Measurements from ENCODE around the gene BORCS5.

Gene BORCS5

GRCh38 chr12:12452326-12452902 lies 95.5 kb downstream of the BORCS5 start:
- Histone ChIP-seq H3K9me3 (ENCODE audit: low read length) (no peaks in the 10 kb centered on the region), H3K4me3 (ENCODE audit: low read length) (no peak overlapping the region), H2AFZ (ENCODE audit: low read depth, low read length) (no peak overlapping the region), H3K27me3 (ENCODE audit: insufficient read depth, low read length) (no peaks in the 10 kb centered on the region), H3K4me1 (ENCODE audit: insufficient read depth, low read length) (peaks cover 13% of the 10 kb centered on the region), H3K36me3 (ENCODE audit: insufficient read depth, low read length) (no peaks in the 10 kb centered on the region)

GRCh38 chr12:12453635-12454034 lies 96.8 kb downstream of the BORCS5 start:
- Histone ChIP-seq H3K4me1 (ENCODE audit: insufficient read depth, low read length) (peaks cover 13% of the 10 kb centered on the region), H2AFZ (ENCODE audit: low read depth, low read length) (no peak overlapping the region), H3K27me3 (ENCODE audit: insufficient read depth, low read length) (no peaks in the 10 kb centered on the region)

DNA sequence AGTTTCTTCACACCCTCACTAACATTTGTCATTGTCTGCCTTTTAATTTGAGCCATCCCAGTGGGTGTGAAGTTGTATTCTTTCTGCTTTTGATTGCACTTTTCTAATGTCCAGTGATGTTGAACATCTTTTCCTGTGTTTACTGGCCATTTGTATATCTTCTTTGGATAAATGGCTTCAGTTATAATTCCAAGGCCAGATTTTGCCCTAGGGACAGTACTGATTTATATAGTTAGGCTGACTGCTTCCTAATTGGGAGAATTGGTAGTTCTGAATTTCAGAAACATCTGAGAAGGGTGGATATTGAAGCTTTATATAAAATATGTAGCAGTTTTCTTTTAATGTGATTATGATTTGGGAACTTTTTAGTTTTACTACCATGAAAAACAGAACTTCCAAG lies 97.4 kb downstream of the BORCS5 start:
- H3K4me3 ChIP-seq (ENCODE audit: low read length): no peak overlapping the region
- no peaks in the 10 kb centered on the region for H3K27me3 ChIP-seq (ENCODE audit: insufficient read depth, low read length)
- H3K9me3 ChIP-seq (ENCODE audit: low read length): no peaks in the 10 kb centered on the region
- H2AFZ ChIP-seq (ENCODE audit: low read depth, low read length): no peak overlapping the region
- no peaks in the 10 kb centered on the region for H3K36me3 ChIP-seq (ENCODE audit: insufficient read depth, low read length)
- H3K4me1 ChIP-seq (ENCODE audit: insufficient read depth, low read length): peaks cover 13% of the 10 kb centered on the region

More at GRCh38 chr12:12453635-12454034, 96.8 kb downstream of the BORCS5 start:
- H3K36me3 ChIP-seq (ENCODE audit: insufficient read depth, low read length): no peaks in the 10 kb centered on the region
- no peak overlapping the region for H3K4me3 ChIP-seq (ENCODE audit: low read length)
- no peaks in the 10 kb centered on the region for H3K9me3 ChIP-seq (ENCODE audit: low read length)

DNA sequence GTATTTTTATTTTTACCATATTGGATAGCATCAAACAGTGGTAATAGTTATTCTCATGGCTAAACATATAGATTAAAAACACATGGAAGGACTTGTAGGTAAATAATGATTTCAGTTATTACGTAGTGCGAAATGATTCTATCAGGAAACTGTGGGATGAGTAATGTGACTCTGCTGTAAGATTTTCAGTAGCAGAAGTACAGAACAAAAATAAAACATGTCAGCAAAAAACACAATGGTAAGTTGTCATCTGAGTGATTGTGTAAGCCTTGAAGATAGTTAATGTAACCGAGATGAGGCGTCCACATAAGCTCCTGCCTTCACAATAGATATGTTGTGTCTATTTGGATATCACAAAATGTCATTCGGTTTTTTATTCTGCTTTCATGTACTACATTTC lies 99.8 kb downstream of the BORCS5 start:
- peaks cover 13% of the 10 kb centered on the region for H3K4me1 ChIP-seq (ENCODE audit: insufficient read depth, low read length)
- no peaks in the 10 kb centered on the region for H3K9me3 ChIP-seq (ENCODE audit: low read length)
- no peaks in the 10 kb centered on the region for H3K27me3 ChIP-seq (ENCODE audit: insufficient read depth, low read length)
- H3K36me3 ChIP-seq (ENCODE audit: insufficient read depth, low read length): no peaks in the 10 kb centered on the region
- H2AFZ ChIP-seq (ENCODE audit: low read depth, low read length): no peak overlapping the region
- no peak overlapping the region for H3K4me3 ChIP-seq (ENCODE audit: low read length)

DNA sequence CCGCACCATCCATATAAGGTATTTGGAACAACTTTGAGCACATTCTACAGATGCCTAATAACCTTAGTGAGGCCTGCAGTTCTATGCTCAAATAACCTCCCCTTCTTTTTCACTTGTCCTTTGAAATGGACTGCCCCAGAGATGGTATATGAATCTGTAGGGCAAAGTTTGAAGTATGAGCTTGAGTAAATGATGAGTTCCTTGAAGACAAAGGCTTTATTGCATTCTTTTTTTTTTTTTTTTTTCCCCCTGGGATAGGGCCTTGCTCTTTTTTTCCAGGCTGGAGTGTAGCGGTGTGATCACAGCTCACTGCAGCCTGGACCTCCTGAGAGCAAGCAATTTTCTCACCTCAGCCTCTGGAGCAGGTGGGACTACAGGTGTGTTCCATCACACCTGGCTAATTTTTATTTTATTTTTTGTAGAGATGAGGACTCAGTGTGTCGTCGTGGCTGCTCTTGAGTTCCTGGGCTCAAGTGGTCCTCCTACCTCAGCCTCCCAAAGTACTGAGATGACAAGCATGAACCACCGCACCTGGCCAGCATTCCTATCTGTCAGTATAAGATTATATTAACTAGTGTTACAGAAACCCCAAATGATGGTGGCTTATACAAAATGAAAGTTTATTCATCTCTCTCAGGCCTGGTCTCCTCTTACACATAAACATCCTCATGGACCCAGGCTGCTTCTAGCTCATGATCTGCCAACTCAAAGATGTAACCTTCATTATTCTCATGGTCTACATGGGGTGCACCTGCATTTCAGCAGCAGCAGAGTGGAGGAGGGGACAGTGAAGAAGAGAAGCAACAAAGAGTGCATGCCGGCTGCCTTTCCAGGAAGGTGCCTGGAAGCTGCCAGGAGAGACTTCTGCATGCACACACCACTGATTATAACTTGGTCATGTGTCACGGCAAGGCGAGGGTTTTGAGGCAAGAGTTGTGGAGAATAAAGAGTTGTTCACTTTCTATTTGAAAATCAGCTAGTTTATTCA lies 104.4 kb downstream of the BORCS5 start:
- no peak overlapping the region for H2AFZ ChIP-seq (ENCODE audit: low read depth, low read length)
- H3K4me1 ChIP-seq (ENCODE audit: insufficient read depth, low read length): no peaks in the 10 kb centered on the region
- H3K9me3 ChIP-seq (ENCODE audit: low read length): no peaks in the 10 kb centered on the region
- H3K4me3 ChIP-seq (ENCODE audit: low read length): no peak overlapping the region
- peaks cover 5% of the 10 kb centered on the region for H3K36me3 ChIP-seq (ENCODE audit: insufficient read depth, low read length)
- H3K27me3 ChIP-seq (ENCODE audit: insufficient read depth, low read length): no peaks in the 10 kb centered on the region

DNA sequence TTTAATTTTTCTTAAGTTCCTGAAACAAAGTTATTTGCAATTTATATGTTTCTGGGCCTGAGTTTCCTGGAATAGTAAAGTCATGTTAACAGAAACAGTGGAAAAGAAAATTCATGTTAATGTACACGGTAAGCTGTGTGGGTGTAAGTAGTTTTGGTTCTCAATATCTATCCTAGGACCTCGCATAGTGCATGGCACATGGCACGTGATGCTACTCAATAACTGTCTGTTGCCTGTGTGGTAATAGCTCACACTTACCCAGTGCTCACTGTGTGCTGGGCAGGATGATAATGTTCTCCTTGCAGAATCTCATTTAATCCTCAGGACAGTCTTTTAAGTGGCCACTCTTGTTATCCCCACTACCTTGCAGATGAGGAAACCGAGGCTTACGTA lies 105.0 kb downstream of the BORCS5 start:
- no peak overlapping the region for H2AFZ ChIP-seq (ENCODE audit: low read depth, low read length)
- no peaks in the 10 kb centered on the region for H3K9me3 ChIP-seq (ENCODE audit: low read length)
- no peaks in the 10 kb centered on the region for H3K27me3 ChIP-seq (ENCODE audit: insufficient read depth, low read length)
- H3K4me1 ChIP-seq (ENCODE audit: insufficient read depth, low read length): no peaks in the 10 kb centered on the region
- no peak overlapping the region for H3K4me3 ChIP-seq (ENCODE audit: low read length)
- peaks cover 8% of the 10 kb centered on the region for H3K36me3 ChIP-seq (ENCODE audit: insufficient read depth, low read length)

DNA sequence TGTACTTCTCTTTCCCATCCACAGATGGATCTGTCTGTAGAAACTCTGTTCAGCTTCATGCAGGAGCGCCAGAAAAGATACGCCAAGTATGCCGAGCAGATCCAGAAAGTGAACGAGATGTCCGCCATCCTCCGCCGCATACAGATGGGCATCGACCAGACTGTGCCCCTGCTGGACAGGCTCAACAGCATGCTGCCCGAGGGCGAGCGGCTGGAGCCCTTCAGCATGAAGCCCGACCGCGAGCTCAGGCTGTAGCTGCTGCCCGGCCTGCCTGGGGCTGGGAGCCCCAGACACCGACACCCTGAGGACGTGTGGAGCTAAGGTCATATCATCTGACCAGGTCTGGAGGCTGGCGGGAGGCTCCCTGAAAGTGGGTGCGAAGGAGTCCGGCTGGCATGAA lies 108.6 kb downstream of the BORCS5 start:
- Histone ChIP-seq H3K27me3 (ENCODE audit: insufficient read depth, low read length) (no peaks in the 10 kb centered on the region), H3K4me3 (ENCODE audit: low read length) (no peak overlapping the region), H3K36me3 (ENCODE audit: insufficient read depth, low read length) (peaks cover 8% of the 10 kb centered on the region), H3K9me3 (ENCODE audit: low read length) (peaks cover 5% of the 10 kb centered on the region), H2AFZ (ENCODE audit: low read depth, low read length) (no peak overlapping the region), H3K4me1 (ENCODE audit: insufficient read depth, low read length) (no peaks in the 10 kb centered on the region)

DNA sequence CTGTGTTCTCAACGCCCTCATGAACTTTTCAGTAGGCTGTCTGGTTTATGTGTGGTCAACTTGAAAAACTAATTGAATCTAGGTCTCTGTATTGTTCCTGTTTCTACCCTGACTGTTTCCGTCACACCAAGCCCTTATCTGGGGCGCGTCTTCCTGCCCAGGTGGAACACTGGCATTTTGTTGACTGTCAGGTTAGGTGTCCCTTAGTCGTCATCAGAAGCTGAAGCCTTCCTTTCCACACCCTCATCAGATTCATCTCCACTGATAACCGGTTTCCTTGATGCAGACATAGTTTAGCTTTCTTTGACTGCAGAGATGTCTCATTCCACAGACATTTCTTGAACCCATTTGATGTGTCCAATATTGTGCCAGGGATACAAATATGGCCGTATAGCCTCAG lies 109.3 kb downstream of the BORCS5 start:
- H3K4me1 ChIP-seq (ENCODE audit: insufficient read depth, low read length): no peaks in the 10 kb centered on the region

GRCh38 chr12:12467264-12467663 lies 110.4 kb downstream of the BORCS5 start:
- H3K4me3 ChIP-seq (ENCODE audit: low read length): no peak overlapping the region
- no peaks in the 10 kb centered on the region for H3K4me1 ChIP-seq (ENCODE audit: insufficient read depth, low read length)
- peaks cover 7% of the 10 kb centered on the region for H3K9me3 ChIP-seq (ENCODE audit: low read length)

More for the DNA sequence above, 109.3 kb downstream of the BORCS5 start:
- Histone ChIP-seq H3K4me3 (ENCODE audit: low read length) (no peak overlapping the region), H3K9me3 (ENCODE audit: low read length) (peaks cover 7% of the 10 kb centered on the region), H3K36me3 (ENCODE audit: insufficient read depth, low read length) (peaks cover 8% of the 10 kb centered on the region), H3K27me3 (ENCODE audit: insufficient read depth, low read length) (no peaks in the 10 kb centered on the region), H2AFZ (ENCODE audit: low read depth, low read length) (no peak overlapping the region)

DNA sequence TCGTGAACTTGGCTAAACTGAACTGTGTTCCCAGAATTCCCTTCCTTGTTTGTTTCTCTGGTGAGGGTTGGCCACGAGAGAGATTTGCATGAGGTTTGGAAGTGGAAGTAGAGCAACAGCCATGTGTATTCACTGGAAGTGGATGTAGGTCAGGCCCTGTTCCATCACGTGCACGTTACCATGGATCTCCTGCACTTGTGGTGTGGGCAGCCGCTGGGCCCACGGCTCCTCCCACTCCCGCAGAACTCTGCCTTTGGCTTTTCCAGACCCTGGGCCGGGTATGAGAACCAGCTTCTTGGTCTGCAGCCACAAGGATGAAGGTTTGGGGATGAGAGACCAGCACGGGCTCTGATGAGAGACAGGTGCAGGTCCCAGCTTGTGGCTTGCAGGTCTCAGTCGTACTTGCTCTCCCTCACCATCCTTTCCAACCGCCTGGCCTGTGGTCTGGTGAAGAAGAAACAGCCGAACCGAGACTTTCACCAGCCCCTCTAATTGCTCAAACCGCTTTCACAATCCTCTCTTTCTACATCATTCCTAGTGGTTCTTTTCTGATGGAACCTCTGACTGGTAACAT lies 110.9 kb downstream of the BORCS5 start:
- H2AFZ ChIP-seq (ENCODE audit: low read depth, low read length): no peak overlapping the region
- peaks cover 8% of the 10 kb centered on the region for H3K36me3 ChIP-seq (ENCODE audit: insufficient read depth, low read length)
- H3K9me3 ChIP-seq (ENCODE audit: low read length): peaks cover 7% of the 10 kb centered on the region
- no peak overlapping the region for H3K4me3 ChIP-seq (ENCODE audit: low read length)
- H3K27me3 ChIP-seq (ENCODE audit: insufficient read depth, low read length): no peaks in the 10 kb centered on the region
- H3K4me1 ChIP-seq (ENCODE audit: insufficient read depth, low read length): no peaks in the 10 kb centered on the region

More at GRCh38 chr12:12467264-12467663, 110.4 kb downstream of the BORCS5 start:
- H3K36me3 ChIP-seq (ENCODE audit: insufficient read depth, low read length): peaks cover 8% of the 10 kb centered on the region
- H3K27me3 ChIP-seq (ENCODE audit: insufficient read depth, low read length): no peaks in the 10 kb centered on the region
- H2AFZ ChIP-seq (ENCODE audit: low read depth, low read length): no peak overlapping the region

DNA sequence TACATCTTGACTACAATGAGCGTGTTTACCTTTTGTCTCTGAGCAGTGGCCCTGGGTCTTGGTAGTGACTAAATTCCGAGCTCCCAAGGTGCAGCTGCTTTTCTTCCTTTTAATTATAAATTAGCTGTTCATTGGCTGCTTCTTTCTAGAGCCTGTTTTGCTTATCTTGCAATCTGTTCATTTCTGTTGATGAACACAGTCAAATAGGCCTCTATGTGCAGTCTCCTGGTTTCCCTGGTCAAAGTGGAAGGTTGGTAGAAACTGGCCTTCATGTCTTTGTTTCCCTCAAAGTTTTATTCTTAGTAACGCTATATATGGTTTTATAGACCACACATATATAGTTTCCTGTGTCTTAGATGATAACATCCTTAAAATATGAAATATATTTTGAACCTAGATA lies 111.7 kb downstream of the BORCS5 start:
- H3K9me3 ChIP-seq (ENCODE audit: low read length): peaks cover 7% of the 10 kb centered on the region
- no peak overlapping the region for H2AFZ ChIP-seq (ENCODE audit: low read depth, low read length)
- H3K4me1 ChIP-seq (ENCODE audit: insufficient read depth, low read length): no peaks in the 10 kb centered on the region
- H3K27me3 ChIP-seq (ENCODE audit: insufficient read depth, low read length): no peaks in the 10 kb centered on the region
- H3K4me3 ChIP-seq (ENCODE audit: low read length): no peak overlapping the region
- H3K36me3 ChIP-seq (ENCODE audit: insufficient read depth, low read length): peaks cover 8% of the 10 kb centered on the region

GRCh38 chr12:12469386-12469785 lies 112.5 kb downstream of the BORCS5 start:
- Histone ChIP-seq H3K27me3 (ENCODE audit: insufficient read depth, low read length) (no peaks in the 10 kb centered on the region), H2AFZ (ENCODE audit: low read depth, low read length) (no peak overlapping the region), H3K4me3 (ENCODE audit: low read length) (no peak overlapping the region)

DNA sequence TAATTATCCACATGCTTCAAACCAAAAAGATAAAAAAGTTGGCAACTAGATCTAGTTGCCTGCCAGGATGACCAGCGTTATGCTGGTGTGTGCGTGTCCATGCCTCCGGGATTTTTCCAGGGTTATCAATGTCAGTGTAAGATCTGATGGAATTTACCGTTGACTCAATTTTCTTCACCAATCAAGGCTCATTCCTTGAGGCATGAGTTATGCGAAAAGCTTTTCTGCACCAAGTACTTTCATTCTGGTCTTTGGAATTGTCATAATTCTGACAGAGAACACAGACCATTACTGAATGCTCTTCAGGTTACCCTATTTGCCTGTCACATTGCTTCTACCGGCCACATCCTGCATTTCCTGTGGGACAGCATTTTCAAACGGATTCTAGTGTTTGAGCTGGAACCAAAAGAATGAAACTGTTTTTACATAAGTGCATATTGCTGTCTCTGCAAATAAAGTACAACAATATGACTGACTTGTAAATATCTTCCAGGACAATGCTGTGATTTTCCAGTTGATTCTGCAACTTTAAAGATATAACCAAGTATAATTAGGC lies 114.0 kb downstream of the BORCS5 start:
- Histone ChIP-seq H3K36me3 (ENCODE audit: insufficient read depth, low read length) (peaks cover 26% of the 10 kb centered on the region), H3K27me3 (ENCODE audit: insufficient read depth, low read length) (no peaks in the 10 kb centered on the region), H3K4me1 (ENCODE audit: insufficient read depth, low read length) (no peaks in the 10 kb centered on the region), H2AFZ (ENCODE audit: low read depth, low read length) (no peak overlapping the region), H3K4me3 (ENCODE audit: low read length) (no peak overlapping the region), H3K9me3 (ENCODE audit: low read length) (peaks cover 7% of the 10 kb centered on the region)

More at GRCh38 chr12:12469386-12469785, 112.5 kb downstream of the BORCS5 start:
- H3K4me1 ChIP-seq (ENCODE audit: insufficient read depth, low read length): no peaks in the 10 kb centered on the region
- H3K36me3 ChIP-seq (ENCODE audit: insufficient read depth, low read length): peaks cover 15% of the 10 kb centered on the region
- H3K9me3 ChIP-seq (ENCODE audit: low read length): peaks cover 7% of the 10 kb centered on the region

Measured in neuron (in vitro differentiated cells).